ENCODE results near the gene ATXN3L.
"Not testable (repeated sequence)": the region's sequence is repeated elsewhere in the genome, so short reads cannot be mapped to it uniquely, and the experiment has no call there.

ATXN3L gene

GRCh38 chrX:13304052-13304451, 15.8 kb downstream of the ATXN3L start:
- no peak for DNase-seq

- not testable (repeated sequence) for DNase-seq
Observed at GRCh38 chrX:13303248-13303647, 16.6 kb downstream of the ATXN3L start.

- no peak for DNase-seq
Observed at GRCh38 chrX:13298836-13299235, 21.0 kb downstream of the ATXN3L start.

GRCh38 chrX:13295841-13296240, 24.0 kb downstream of the ATXN3L start:
- no peak for DNase-seq

- DNase-seq, result no peak
Observed at GRCh38 chrX:13293700-13294099, 26.2 kb downstream of the ATXN3L start.

- no peak for DNase-seq
Observed at GRCh38 chrX:13290891-13291614, 28.8 kb downstream of the ATXN3L start.

GRCh38 chrX:13288671-13289070, 31.2 kb downstream of the ATXN3L start:
- DNase-seq, result no peak

- DNase-seq, result peak in 1 of 2 donors; percentile 56
Observed at GRCh38 chrX:13287816-13288215, 32.0 kb downstream of the ATXN3L start.

- no peak for DNase-seq
Observed at GRCh38 chrX:13285693-13286092, 34.2 kb downstream of the ATXN3L start.

GRCh38 chrX:13285229-13285628, 34.6 kb downstream of the ATXN3L start:
- no peak for DNase-seq

GRCh38 chrX:13284570-13284969, 35.3 kb downstream of the ATXN3L start:
- no peak for DNase-seq

GRCh38 chrX:13283950-13284546, 35.8 kb downstream of the ATXN3L start:
- DNase-seq, result no peak

GRCh38 chrX:13283512-13283911, 36.3 kb downstream of the ATXN3L start:
- DNase-seq, result peak in 1 of 2 donors; percentile 44

GRCh38 chrX:13281289-13281688, 38.6 kb downstream of the ATXN3L start:
- no peak for DNase-seq

GRCh38 chrX:13279279-13280018, 40.4 kb downstream of the ATXN3L start:
- DNase-seq, result no peak

GRCh38 chrX:13277539-13277938, 42.3 kb downstream of the ATXN3L start:
- DNase-seq, result no peak

- no peak for DNase-seq
Observed at GRCh38 chrX:13276991-13277390, 42.9 kb downstream of the ATXN3L start.

- DNase-seq, result no peak
Observed at GRCh38 chrX:13275031-13275430, 44.8 kb downstream of the ATXN3L start.

- DNase-seq, result no peak
Observed at GRCh38 chrX:13272426-13272825, 47.4 kb downstream of the ATXN3L start.

- DNase-seq, result no peak
Observed at GRCh38 chrX:13271511-13271910, 48.3 kb downstream of the ATXN3L start.

- no peak for DNase-seq
Observed at GRCh38 chrX:13270360-13270759, 49.5 kb downstream of the ATXN3L start.

GRCh38 chrX:13268874-13269273, 51.0 kb downstream of the ATXN3L start:
- no peak for DNase-seq

All from bone marrow (tissue), 2 donors.